Adipocyte (in vitro differentiated cells): ENCODE measurements around the gene DPP6.
"Not testable (repeated sequence)": the region's sequence is repeated elsewhere in the genome, so short reads cannot be mapped to it uniquely, and the experiment has no call there.

Experiments
- DNase-seq: peaks from one replicate; pipeline ENCODE4 v3.0.0-alpha.2; 2015; ENCODE audit warnings: low read depth
- H3K27me3 ChIP-seq: replicated peaks from 2 replicates; pipeline ENCODE4 v1.7.0; 2013; ENCODE audit warnings: mild to moderate bottlenecking, low read length, moderate library complexity; ENCODE audit not compliant: control insufficient read depth, insufficient read depth
- H3K36me3 ChIP-seq: 2 replicates; pipeline ENCODE4 v1.7.0; 2013; ENCODE audit warnings: low read length, mild to moderate bottlenecking, moderate library complexity; ENCODE audit not compliant: control insufficient read depth, insufficient read depth, severe bottlenecking
- H3K4me1 ChIP-seq: 2 replicates; pipeline ENCODE4 v1.7.0; 2013; ENCODE audit warnings: mild to moderate bottlenecking, low read length, moderate library complexity; ENCODE audit not compliant: control insufficient read depth, insufficient read depth
- H3K4me3 ChIP-seq: 2 replicates; pipeline ENCODE4 v1.7.0; 2013; ENCODE audit warnings: mild to moderate bottlenecking, low read length, moderate library complexity
- H3K9ac ChIP-seq: 2 replicates; pipeline ENCODE4 v1.7.0; 2013; ENCODE audit warnings: mild to moderate bottlenecking, low read length, moderate library complexity
- H3K9me3 ChIP-seq: 2 replicates; pipeline ENCODE4 v1.7.0; 2013; ENCODE audit warnings: mild to moderate bottlenecking, low read length, moderate library complexity; ENCODE audit not compliant: control insufficient read depth

Gene DPP6

GRCh38 chr7:154132617-154133016 lies 80.4 kb downstream of the DPP6 start:
- H3K4me3 ChIP-seq, H3K4me1 ChIP-seq, H3K9ac ChIP-seq, DNase-seq, H3K36me3 ChIP-seq, H3K9me3 ChIP-seq, H3K27me3 ChIP-seq: not testable (repeated sequence)

GRCh38 chr7:154133703-154134277 lies 81.6 kb downstream of the DPP6 start:
- DNase-seq, H3K27me3 ChIP-seq, H3K4me3 ChIP-seq, H3K36me3 ChIP-seq, H3K9ac ChIP-seq, H3K4me1 ChIP-seq, H3K9me3 ChIP-seq: not testable (repeated sequence)

GRCh38 chr7:154134698-154135097 lies 82.5 kb downstream of the DPP6 start:
- not testable (repeated sequence) for DNase-seq, H3K4me1 ChIP-seq, H3K4me3 ChIP-seq, H3K36me3 ChIP-seq, H3K9ac ChIP-seq, H3K27me3 ChIP-seq, H3K9me3 ChIP-seq

- not testable (repeated sequence) for H3K4me1 ChIP-seq, H3K36me3 ChIP-seq, H3K27me3 ChIP-seq, H3K9ac ChIP-seq, H3K4me3 ChIP-seq, H3K9me3 ChIP-seq, DNase-seq
These were observed 83.4 kb downstream of the DPP6 start for GRCh38 chr7:154135646-154136045.

- not testable (repeated sequence) for H3K36me3 ChIP-seq, DNase-seq, H3K4me1 ChIP-seq, H3K4me3 ChIP-seq, H3K9ac ChIP-seq, H3K27me3 ChIP-seq, H3K9me3 ChIP-seq
These were observed 93.9 kb downstream of the DPP6 start for GRCh38 chr7:154145922-154146706.

- DNase-seq, H3K9me3 ChIP-seq, H3K27me3 ChIP-seq, H3K9ac ChIP-seq, H3K36me3 ChIP-seq, H3K4me1 ChIP-seq, H3K4me3 ChIP-seq: not testable (repeated sequence)
These were observed 94.5 kb downstream of the DPP6 start for GRCh38 chr7:154146707-154147038.

GRCh38 chr7:154148791-154149516 lies 96.8 kb downstream of the DPP6 start:
- not testable (repeated sequence) for DNase-seq, H3K4me1 ChIP-seq, H3K9ac ChIP-seq, H3K27me3 ChIP-seq, H3K36me3 ChIP-seq, H3K9me3 ChIP-seq, H3K4me3 ChIP-seq

GRCh38 chr7:154150656-154151055 lies 98.5 kb downstream of the DPP6 start:
- not testable (repeated sequence) for DNase-seq, H3K9ac ChIP-seq, H3K4me3 ChIP-seq, H3K36me3 ChIP-seq, H3K9me3 ChIP-seq, H3K4me1 ChIP-seq, H3K27me3 ChIP-seq

GRCh38 chr7:154151306-154151705 lies 99.1 kb downstream of the DPP6 start:
- not testable (repeated sequence) for H3K4me3 ChIP-seq

GRCh38 chr7:154155928-154156327 lies 103.7 kb downstream of the DPP6 start:
- not testable (repeated sequence) for DNase-seq

More at GRCh38 chr7:154151306-154151705, 99.1 kb downstream of the DPP6 start:
- DNase-seq, H3K4me1 ChIP-seq, H3K9ac ChIP-seq, H3K27me3 ChIP-seq, H3K36me3 ChIP-seq, H3K9me3 ChIP-seq: not testable (repeated sequence)

GRCh38 chr7:154162921-154163320 lies 110.7 kb downstream of the DPP6 start:
- not testable (repeated sequence) for H3K4me1 ChIP-seq, H3K9ac ChIP-seq, H3K9me3 ChIP-seq, H3K36me3 ChIP-seq, DNase-seq, H3K4me3 ChIP-seq, H3K27me3 ChIP-seq

More at GRCh38 chr7:154155928-154156327, 103.7 kb downstream of the DPP6 start:
- H3K9ac ChIP-seq, H3K36me3 ChIP-seq, H3K9me3 ChIP-seq, H3K4me3 ChIP-seq, H3K4me1 ChIP-seq, H3K27me3 ChIP-seq: not testable (repeated sequence)
